Activated naive CD8-positive, alpha-beta T cell treated with anti-CD3 and anti-CD28 coated beads, Interleukin-2, amount 50 U/mL, for 16 hours (primary cell): ENCODE data around the gene RIPK1.
"Not testable (repeated sequence)": the region's sequence is repeated elsewhere in the genome, so short reads cannot be mapped to it uniquely, and the experiment has no call there.

ENCODE experiments used
- DNase-seq: peaks from one replicate; pipeline ENCODE4 v3.0.0-alpha.2; 2020; ENCODE audit warnings: low read depth, low spot score

RIPK1 gene

DNA sequence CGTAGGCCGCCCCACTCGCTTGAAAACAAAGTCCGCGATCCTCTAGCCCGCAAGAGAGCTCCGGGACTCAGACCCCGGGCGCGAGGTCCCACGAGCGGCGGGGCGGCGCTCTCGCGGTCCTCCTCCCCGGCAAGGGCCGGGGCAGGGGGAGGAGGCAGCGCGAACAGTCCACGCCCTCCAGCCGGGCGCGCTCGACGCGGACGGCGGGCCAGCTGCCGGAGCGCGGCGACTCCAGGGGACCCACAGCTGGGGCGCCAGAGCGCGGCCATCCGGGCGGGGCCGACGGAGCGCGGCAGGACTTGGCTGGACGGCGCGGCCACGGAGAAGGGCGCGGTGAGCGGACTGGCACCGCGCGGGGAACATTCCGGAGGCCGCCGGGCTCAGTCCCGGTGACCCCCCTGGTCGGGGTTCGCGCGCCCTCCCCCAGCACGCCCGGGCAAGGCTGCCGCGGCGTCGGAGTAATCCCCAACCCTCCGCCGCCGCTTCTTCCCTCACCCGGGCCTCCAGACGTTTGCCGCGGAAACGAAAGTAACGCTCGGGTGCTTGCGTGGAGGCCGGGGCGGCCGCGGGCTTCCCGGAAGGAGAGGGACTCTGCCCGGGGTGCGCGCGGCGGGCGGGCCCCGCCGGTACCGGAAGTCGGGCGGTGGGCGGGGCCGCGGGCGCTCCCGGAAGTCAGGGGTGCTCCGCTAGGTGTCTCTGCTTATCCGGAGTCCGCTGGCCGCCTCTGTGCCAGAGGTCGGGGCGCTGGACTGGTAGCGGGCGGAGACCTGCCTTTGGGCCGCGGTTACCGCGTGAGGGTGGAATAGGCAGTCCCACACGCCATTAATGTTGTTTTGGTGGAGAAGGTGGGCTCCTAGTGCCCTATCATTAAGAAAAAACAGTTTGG is at the start of gene RIPK1:
RIPK1 (plus strand) TSS at position 166 of the 886 bp plus-strand sequence. CDS start 8,330 bp downstream, outside the sequence.
- DNase-seq = peak; percentile 88

DNA sequence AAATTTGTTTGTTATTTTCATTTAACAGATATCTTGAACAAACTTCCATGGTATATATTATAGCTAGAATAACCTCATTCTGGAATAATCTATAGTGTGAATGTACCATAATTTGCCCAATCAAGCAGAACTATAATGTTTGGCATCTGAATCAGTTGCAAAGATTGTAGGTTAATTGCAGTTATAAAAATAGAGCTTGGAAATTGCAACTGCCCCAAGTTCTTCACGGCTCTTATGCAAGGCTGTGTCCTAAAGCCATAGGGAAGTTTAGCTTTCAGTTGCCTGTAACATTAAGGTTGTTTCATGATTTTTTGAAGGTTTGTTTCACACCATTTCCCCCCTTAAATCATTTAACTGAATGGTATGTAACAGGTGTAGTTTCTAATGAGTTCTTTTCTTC is 49.2 kb upstream of the RIPK1 start:
- DNase-seq = no peak

DNA sequence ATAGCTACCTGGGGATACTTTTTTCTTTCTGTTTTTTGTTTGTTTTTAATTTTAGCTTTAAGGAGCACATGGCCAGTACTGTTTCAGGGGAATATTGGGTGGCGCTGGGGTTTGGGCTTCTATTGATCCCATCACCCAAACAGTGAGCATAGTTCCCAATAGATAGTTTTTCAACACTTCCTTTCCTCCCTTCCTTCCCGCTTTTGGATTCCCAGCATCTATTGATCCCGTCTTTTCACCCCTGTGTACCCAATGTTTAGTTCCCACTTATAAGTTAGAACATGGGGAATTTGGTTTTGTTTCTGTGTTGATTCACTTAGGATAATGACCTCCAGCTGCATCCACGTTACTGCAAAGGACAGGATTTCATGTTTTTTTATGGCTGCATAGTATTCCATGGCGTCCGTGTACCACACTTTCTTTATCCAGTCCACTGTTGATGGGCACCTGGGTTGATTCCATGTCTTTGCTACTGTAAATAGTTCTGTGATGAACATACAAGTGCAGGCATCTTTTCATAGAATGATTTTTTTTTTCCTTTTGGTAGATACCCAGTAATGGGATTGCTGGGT is 48.5 kb upstream of the RIPK1 start:
- DNase-seq = no peak

DNA sequence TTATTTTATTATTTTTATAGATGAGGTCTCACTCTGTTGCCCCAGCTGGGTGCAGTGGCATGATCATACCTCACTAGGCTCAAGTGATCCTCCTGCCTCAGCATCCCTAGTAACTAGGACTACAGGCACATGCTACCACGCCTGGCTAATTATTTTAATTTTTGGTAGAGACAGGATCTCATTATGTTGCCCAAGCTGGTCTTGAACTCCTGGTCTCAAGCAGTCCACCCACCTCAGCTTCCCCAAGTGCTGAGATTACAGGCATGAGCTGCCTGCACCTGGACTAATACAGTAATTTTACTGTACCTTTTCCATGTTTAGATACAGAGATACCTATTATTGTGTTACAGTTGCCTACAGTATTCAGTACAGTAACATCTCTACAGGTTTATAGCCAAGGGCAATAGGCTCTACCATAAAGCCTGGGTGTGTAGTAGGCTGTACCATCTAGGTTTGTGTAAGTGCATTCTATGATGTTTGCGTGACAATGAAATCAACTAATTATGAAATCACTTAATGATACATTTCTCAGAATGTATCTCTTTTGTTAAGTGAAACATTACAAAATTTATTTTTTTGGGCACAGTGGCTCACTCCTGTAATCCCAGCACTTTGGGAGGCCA is 47.2 kb upstream of the RIPK1 start:
- DNase-seq = not testable (repeated sequence)

DNA sequence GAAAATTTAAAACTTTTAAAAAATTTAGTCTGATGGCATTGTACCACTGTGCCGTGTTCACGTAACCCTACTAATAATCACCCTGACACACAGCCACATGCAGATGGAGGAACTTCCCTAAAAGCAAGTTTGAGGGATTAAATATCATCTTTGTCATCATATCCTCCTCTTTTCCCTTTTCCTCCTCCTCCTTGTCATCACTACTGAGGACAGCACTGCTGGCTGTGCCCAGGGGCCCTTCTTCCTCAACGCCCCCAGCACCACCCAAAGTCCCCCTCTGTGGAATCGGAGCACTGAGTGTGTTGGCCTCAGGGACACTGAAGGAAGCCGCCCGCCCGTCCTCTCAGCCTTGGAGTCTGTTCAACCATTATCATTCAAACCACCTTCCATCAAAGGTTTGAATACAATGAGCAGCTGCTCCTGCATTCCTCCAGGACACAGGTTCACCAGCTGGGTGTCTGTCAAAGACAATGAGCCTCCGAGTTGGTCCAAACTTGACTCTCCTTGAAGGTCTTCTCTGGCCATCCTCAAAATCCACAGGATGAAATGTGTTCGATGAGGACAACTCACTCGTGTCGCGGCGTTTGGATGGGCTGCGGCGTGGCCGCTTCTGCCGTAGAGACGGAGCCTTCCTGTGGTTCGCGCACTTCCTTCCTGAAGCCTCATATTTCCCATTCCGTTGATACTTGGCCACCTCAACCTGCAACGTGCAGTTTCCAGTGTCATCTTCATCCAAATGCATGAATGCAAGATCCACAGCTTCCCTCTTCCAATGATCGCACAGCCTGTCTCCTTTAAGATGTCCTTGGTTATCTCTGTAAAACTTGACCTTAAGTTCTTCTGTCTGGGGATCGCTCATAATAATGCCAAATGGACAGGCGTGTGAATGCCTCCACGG is 45.3 kb upstream of the RIPK1 start:
- DNase-seq = no peak

DNA sequence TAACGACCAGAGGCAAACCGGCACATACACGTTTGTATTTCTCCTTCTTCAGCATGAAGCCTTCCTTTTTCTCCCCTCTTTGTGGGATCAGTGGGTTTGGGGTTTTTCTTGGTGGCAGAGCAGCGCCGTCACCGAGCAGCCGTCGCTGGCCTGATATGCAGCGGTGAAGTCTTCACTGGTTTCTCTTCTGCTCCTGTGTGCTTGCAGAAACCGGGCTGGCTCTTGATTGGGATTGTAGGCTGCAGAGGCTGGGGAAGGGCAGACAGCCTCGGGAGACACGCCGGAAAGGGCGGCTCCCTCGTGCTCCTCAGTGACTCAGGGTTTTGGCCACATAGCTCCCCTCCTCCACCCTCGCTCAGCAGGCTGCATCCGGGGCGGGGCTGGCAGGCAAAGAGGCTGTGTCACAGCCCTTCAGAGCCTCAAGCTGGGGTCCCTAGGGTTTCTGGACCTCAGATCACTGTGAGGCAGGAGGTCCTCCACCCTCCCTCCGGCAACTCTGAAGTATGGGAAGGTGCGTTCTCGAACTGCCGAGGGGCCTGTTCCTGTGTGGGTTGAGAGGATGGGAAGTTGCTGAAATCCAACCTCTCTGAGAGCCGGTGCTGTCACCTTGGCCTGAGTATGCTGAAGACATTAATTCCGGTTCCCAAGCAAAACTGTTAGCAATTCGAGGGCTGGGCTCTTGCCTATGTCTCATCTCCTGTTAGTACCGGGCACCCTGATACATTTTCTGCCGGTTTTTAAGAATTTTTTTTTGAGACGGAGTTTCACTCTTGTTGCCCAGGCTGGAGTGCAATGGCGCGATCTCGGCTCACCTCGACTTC is 44.4 kb upstream of the RIPK1 start:
- peak; percentile 67 for DNase-seq

DNA sequence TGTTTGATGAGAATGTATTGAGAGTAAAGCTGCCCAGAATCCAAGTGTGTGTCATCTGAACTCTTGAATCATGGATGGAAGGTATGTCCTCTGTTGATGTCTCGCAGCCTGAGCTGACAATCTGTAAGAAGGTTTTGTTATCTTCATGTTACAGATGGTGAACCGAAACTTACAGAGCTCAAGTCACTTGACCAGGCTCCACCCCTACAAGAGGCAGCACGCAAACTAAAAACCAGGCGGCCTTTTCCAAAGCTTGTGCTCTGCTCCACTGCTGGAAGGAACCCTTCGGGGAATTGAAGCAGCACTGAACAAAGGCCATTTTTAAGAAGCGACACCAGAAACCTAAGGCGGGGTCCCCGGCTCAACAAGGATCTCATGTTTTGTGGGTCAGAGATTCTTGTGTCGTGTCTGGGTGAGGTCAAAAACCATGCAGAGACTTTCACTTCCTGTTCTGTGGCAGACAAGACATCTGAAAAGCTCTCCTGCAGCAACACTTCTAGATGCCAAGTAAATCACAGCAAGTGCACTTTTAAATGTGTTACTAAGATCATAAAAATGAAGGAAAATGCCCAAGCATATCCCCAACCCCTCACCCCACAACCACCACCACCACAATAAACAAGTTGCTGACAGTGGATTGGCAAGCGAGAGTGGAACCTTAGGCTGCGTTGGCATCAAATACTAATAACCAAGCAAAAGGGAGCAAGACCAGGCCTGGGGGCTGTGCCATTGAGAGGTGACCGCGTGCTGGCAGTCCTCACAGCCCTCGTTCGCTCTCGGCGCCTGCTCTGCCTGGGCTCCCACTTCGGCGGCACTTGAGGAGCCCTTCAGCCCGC is 41.3 kb upstream of the RIPK1 start:
- no peak for DNase-seq

DNA sequence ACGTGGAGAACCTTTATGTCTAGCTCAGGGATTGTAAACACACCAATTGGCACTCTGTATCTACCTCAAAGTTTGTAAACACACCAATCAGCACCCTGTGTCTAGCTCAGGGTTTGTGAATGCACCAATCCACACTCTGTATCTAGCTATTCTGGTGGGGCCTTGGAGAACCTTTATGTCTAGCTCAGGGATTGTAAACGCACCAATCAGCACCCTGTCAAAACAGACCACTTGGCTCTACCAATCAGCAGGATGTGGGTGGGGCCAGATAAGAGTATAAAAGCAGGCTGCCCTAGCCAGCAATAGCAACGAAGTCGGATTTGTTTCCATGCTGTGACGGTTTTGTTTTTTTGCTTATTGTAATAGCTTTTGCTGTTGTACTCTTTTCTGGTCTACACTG is 40.1 kb upstream of the RIPK1 start:
- not testable (repeated sequence) for DNase-seq

DNA sequence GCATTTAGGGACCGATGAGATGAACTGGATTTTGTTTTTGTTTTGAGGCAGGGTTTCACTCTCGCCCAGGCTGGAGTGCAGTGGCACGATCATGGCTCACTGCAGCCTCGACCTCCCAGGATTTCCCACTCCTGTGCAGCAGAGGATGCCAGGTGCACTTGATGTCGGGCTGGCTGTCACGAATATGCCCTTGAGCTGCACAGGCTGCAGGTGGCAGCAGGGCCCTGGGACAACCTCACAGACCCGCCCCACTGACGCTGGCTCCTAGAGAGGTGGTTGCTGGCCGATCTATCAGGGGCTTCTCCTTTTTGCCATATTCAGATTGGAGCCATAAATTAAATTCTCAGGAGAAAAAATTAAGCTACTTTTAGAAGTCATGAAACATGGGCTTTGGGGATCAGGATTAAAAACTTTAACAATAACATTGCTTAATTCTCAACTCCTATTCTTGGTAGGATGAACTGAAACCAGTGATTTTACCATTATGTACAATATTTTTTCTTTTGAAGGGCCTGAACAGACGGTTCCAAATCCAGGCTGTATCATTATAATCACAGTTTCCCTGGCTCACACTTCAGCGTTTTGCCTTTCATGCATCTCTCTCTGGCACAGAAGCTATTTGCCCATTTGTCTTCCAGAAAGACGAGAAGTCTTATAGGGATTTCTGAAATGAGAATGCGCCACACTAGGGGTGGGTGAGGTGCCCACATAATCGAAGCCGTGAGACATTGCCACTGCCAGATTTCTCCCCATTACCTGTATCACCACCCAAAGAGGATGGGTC is 36.2 kb upstream of the RIPK1 start:
- no peak for DNase-seq

DNA sequence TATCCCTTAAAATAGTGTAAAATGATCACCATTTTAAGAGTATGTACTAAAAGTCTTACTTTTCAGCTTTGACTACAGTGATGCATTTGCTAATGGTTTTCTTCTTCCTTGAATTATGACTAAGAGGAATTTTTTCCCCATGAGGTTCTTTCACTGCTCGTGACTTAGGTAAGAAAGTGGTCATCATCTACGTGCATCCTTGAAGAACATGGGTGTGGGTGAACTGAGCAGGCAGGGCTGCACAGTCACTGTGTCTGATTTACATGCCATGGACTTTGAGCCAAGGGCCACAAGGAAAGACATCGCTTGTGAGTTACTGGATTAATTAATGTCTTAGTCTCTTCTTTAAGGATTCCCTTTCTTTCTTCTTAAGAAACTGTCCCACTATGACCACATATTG is 35.3 kb upstream of the RIPK1 start:
- no peak for DNase-seq

DNA sequence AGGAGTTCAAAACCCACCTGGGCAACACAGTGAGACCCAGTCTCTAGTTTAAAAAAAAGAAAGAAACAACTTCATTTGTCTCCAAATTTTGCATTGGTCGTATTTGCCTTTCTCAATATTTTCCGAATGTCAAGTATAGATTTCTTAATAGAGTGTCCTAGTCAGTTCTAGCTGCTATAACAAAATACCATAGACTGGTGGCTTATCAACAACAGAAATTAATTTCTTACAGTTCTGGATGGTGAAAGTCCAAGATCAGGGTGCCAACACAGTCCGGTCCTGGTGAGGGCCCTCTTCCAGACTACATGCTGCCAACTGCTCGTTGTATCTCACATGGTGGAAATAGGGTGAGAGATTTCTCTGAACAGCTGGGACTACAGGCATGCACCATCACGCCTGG is 34.6 kb upstream of the RIPK1 start:
- DNase-seq = no peak

DNA sequence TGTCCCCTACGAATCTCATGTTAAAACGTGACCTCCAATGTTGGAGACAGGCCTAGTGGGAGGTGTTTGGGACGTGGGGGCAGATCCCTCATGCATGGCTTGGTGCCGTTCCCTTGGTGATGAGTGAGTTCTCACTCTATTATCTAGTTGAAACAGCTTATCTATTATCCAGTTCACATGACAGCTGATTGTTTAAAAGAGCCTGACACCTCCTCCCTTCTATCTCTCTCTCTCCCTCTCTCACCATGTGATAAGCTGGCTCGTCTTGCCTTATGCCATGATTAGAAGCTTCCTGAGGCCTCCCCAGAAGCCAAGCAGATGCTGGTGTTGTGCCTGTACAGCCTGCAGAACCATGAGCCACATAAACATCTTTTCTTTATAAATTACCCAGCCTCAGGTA is 32.9 kb upstream of the RIPK1 start:
- DNase-seq = no peak

DNA sequence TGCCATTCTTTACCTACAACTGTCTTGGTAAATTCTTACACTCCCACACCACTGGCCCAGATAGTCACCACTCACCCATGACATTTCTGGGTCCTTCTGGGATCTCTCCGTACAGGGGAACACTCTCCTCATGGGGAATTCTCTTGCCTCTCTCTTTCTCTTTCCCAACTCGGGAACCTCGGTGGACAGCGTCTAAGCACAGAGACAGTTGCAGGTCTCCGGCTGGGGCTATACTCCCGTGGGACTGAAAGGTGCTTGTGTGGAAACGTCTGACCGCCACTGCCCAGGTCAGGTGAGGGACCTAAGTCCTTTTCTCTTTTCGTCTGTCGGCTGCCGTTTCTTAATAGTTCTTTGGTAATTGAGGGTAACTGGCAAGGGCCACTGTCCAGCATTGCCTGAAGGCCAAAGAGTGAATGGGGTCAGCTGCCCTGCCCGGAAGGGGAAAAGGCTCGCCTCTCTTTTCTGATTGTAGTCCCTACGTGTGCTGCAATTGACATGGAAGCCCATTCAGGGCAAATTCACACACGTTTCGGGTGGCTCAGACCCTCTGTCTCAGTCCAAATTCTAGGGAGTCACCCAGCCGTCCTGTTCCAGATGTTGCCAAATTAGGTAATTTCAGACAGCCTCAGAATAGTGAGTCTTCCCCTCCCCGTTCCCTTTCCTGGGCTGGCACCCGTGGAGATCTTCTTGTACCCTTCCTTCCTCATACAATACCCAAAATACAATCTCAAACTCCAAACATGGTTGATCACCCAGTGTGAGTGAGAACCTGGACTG is 31.2 kb upstream of the RIPK1 start:
- no peak for DNase-seq

DNA sequence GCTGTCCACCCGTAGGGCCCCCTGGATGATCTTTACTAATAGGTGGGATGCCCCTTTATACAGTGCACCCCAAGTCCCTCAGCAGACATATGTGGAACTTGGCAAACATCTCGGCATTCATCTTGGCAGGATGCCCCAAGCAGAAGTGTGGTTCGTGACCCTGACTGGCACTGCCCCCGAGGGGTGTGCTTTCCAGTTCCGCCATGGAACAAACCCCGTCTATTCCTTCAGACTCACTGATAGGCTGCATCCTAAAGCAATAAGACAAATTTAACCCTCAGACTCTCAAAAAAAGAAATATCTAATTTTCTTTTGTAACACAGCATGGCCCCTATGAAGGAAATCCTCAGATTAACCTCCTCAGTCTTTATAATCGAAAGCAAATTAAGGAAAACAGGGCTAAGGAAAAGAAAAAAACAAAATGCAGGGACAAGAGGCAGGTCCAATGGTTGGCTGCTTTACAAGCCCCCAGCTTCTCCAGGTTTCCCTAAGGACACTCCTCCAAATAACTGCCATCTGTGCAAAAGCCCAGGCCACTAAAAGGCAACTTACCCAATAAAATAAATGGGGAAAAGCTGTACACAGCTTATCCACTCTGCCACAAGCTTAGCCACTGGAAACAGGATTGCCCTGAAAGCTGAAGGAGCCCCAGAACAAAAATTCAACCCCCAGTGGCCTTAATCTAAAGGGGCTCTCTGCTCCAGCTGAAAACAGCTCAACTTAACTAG is 30.5 kb upstream of the RIPK1 start:
- no peak for DNase-seq

DNA sequence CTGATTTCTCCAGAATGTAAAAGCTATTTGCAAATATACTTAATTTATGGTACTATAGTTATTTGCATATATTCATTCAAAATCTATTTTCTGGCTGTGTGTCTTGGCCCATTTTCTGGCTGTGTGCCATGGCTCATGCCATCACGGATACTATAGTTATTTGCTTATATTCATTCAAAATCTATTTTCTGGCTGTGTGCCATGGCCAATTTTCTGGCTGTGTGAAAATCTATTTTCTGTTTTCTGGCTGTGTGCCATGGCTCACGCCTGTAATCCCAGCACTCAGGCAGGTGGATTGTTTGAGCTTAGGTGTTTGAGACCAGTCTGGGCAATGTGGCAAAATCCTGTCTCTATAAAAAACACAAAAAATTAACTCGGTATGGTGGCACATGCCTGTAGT is 28.9 kb upstream of the RIPK1 start:
- DNase-seq = no peak

DNA sequence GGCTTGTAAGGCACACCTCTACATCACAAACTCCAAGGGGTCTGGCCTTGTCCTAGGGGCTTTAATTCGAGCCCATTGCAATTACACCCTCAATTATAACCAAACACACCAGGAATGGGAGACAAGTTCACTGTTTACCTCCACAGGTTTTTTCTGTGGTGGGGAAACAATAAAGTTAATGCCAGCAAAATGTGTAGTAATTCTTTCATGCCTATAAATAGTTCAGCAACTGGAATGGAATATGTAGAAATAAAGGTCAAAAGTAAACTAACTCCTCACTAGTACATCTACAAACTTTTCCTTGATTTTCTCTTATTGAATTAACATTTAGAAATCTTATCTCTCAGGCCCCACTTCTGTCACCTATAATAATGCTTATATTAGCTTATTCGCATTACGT is 27.1 kb upstream of the RIPK1 start:
- DNase-seq = no peak

DNA sequence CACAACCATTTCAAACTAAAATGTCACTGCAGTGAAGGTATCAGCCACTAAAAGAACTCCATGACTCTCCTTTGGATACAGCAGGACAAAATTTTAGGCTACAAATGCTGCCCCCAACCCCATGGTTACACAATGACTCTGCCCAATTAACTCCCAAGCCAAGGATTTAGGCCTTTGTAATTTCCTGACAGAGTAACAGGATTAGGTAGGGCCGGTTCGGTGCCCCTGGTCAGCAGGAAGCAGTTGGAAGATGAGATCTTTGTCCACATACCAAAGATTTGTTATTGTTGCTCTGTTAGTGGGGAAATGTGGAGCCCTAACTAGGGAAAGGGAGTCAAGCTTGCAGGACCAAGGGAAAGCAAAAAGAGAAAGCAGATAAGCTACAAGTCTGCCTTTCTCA is 26.7 kb upstream of the RIPK1 start:
- DNase-seq = no peak

DNA sequence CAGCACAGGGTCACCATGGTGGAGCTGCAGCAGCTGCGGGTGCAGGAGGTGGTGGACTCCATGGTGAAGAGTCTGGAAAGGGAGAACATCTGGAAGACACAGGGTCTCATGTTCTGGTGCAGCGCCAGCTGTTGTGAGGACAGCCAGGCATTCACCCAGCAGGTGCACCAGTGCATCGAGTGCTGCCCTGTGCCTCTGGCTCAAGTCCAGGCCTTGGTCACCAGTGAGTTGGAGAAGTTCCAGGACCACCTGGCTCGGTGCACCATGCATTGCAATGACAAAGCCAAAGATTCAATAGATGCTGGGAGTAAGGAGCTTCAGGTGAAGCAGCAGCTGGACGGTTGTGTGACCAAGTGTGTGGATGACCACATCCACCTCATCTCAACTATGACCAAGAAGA is 22.9 kb upstream of the RIPK1 start:
- no peak for DNase-seq
